NCI-H1436 treated with DMSO at 0.1 percent for 48 hours (cell line): ENCODE measurements around the gene KLF5.
"Not testable (repeated sequence)": the region's sequence is repeated elsewhere in the genome, so short reads cannot be mapped to it uniquely, and the experiment has no call there.

Experiments used
- DNase-seq: peaks from one replicate; lab custom pipeline; 2025; lab: John Stamatoyannopoulos, UW

KLF5 gene

GRCh38 chr13:73058736-73059459 lies at the start of gene KLF5:
TSS of gene KLF5 (plus strand) at chr13:73059005. CDS start at chr13:73059328, 323 bp downstream.
- DNase-seq: peak; percentile 82

- DNase-seq: no peak
Measured at GRCh38 chr13:73011751-73012150, 47.1 kb upstream of the KLF5 start.

GRCh38 chr13:73015805-73016204 lies 43.0 kb upstream of the KLF5 start:
- DNase-seq: no peak

GRCh38 chr13:73018336-73018735 lies 40.5 kb upstream of the KLF5 start:
- DNase-seq: no peak

- no peak for DNase-seq
Measured at GRCh38 chr13:73025217-73026012, 33.4 kb upstream of the KLF5 start.

GRCh38 chr13:73034901-73035300 lies 23.9 kb upstream of the KLF5 start:
- no peak for DNase-seq

GRCh38 chr13:73035660-73036059 lies 23.1 kb upstream of the KLF5 start:
- no peak for DNase-seq

GRCh38 chr13:73036566-73036965 lies 22.2 kb upstream of the KLF5 start:
- DNase-seq: no peak

GRCh38 chr13:73038064-73038463 lies 20.7 kb upstream of the KLF5 start:
- no peak for DNase-seq

GRCh38 chr13:73039201-73040108 lies 19.4 kb upstream of the KLF5 start:
- no peak for DNase-seq

GRCh38 chr13:73040484-73040883 lies 18.3 kb upstream of the KLF5 start:
- DNase-seq: no peak

GRCh38 chr13:73040968-73041596 lies 17.7 kb upstream of the KLF5 start:
- no peak for DNase-seq

- no peak for DNase-seq
Measured at GRCh38 chr13:73045031-73045430, 13.8 kb upstream of the KLF5 start.

- DNase-seq: not testable (repeated sequence)
Measured at GRCh38 chr13:73048615-73049014, 10.2 kb upstream of the KLF5 start.

GRCh38 chr13:73054712-73055111 lies 4.1 kb upstream of the KLF5 start:
- DNase-seq: no peak

GRCh38 chr13:73055813-73056564 lies 2.8 kb upstream of the KLF5 start:
- DNase-seq: no peak

GRCh38 chr13:73056565-73056962 lies 2.2 kb upstream of the KLF5 start:
- no peak for DNase-seq

GRCh38 chr13:73057284-73058063 lies 1.3 kb upstream of the KLF5 start:
- no peak for DNase-seq

- DNase-seq: no peak
Measured at GRCh38 chr13:73058064-73058313, 816 bp upstream of the KLF5 start.

GRCh38 chr13:73058432-73058735 lies 421 bp upstream of the KLF5 start:
- DNase-seq: no peak
